WERI-Rb-1 (cell line): ENCODE results near the gene WDR38.
A peak's percentile ranks its signal among the peaks of the same experiment; 100 is the strongest.

Experiments
- DNase-seq: peaks from one replicate; pipeline ENCODE4 v3.0.0-alpha.2; 2020
- H3K27ac ChIP-seq: fragments of 250-450 bp; sonication (Bioruptor Pico); 2 replicates; pipeline ENCODE4 v1.5.1; 2020; ENCODE audit warnings: mild to moderate bottlenecking, moderate library complexity
- H3K27me3 ChIP-seq: fragments of 250-450 bp; sonication (Bioruptor Pico); 2 replicates; pipeline ENCODE4 v1.5.1; 2021; ENCODE audit warnings: mild to moderate bottlenecking, low read depth, moderate library complexity; ENCODE audit not compliant: insufficient read depth, severe bottlenecking
- H3K36me3 ChIP-seq: fragments of 250-450 bp; sonication (Bioruptor Pico); 2 replicates; pipeline ENCODE4 v1.5.1; 2020; ENCODE audit warnings: mild to moderate bottlenecking, moderate library complexity
- H3K4me3 ChIP-seq: 2 replicates; pipeline ENCODE4 v1.5.1; 2011; ENCODE audit warnings: low read depth, mild to moderate bottlenecking, control low read depth, low read length
- H3K9me3 ChIP-seq: fragments of 250-450 bp; sonication (Bioruptor Pico); 2 replicates; pipeline ENCODE4 v1.5.1; 2021; ENCODE audit warnings: mild to moderate bottlenecking, moderate library complexity; ENCODE audit not compliant: severe bottlenecking
- TF ChIP-seq, protein P1 (sequence below): IDR thresholded peaks from 2 replicates; pipeline ENCODE4 v1.5.1; 2011; ENCODE audit warnings: low read depth, mild to moderate bottlenecking, control low read depth, inconsistent platforms, low read length

WDR38 gene

DNA sequence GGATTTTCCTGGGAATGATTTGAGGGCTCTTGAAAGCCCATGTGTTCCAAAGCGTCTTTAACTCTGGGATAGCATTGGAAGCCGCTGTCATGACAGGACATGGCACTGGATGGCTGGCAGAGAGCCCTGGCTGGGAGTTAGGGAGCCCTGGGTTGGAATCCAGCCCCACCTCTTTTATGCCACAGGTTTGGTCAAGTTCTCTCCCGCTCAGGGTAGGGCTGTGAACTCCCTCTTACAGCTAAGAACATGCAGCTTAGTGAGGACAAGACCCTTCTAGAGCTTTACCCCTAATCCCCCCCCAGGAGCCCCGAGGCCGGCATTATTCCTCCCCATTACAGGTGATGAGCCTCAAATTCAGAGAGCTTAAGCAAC is 39.1 kb upstream of the WDR38 start:
- Histone ChIP-seq H3K36me3 (peaks cover 18% of the 10 kb centered on the region), H3K9me3 (no peaks in the 10 kb centered on the region), H3K4me3 (no peak overlapping the region), H3K27me3 (no peaks in the 10 kb centered on the region), H3K27ac (peak overlapping the region; percentile 93)
- TF ChIP-seq, protein P1, sequence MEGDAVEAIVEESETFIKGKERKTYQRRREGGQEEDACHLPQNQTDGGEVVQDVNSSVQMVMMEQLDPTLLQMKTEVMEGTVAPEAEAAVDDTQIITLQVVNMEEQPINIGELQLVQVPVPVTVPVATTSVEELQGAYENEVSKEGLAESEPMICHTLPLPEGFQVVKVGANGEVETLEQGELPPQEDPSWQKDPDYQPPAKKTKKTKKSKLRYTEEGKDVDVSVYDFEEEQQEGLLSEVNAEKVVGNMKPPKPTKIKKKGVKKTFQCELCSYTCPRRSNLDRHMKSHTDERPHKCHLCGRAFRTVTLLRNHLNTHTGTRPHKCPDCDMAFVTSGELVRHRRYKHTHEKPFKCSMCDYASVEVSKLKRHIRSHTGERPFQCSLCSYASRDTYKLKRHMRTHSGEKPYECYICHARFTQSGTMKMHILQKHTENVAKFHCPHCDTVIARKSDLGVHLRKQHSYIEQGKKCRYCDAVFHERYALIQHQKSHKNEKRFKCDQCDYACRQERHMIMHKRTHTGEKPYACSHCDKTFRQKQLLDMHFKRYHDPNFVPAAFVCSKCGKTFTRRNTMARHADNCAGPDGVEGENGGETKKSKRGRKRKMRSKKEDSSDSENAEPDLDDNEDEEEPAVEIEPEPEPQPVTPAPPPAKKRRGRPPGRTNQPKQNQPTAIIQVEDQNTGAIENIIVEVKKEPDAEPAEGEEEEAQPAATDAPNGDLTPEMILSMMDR = no peak
- peak; percentile 86 for DNase-seq

DNA sequence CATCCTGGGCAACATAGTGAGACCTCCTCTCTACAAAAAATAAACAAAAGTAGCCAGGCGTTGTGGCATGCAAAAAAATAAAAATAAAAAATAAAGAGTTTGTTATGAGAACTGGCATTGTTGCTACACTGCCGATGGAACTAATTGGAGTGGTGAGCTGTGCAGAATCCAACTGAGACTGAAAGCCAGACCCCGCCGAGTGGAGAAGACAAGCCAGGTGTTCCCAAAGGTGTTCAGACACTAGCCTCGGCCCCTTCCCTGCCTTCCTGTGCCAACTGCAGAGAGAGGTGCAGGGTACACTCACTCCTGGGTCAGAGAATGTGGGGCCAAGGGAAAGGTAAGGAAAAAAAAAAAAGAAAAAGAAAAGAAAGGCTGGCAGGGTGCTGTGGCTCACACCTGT is 37.7 kb upstream of the WDR38 start:
- Histone ChIP-seq H3K27ac (peak overlapping the region; percentile 93), H3K36me3 (peaks cover 5% of the 10 kb centered on the region), H3K27me3 (no peaks in the 10 kb centered on the region), H3K4me3 (no peak overlapping the region), H3K9me3 (no peaks in the 10 kb centered on the region)
- TF ChIP-seq, protein P1 = no peak
- DNase-seq = no peak

DNA sequence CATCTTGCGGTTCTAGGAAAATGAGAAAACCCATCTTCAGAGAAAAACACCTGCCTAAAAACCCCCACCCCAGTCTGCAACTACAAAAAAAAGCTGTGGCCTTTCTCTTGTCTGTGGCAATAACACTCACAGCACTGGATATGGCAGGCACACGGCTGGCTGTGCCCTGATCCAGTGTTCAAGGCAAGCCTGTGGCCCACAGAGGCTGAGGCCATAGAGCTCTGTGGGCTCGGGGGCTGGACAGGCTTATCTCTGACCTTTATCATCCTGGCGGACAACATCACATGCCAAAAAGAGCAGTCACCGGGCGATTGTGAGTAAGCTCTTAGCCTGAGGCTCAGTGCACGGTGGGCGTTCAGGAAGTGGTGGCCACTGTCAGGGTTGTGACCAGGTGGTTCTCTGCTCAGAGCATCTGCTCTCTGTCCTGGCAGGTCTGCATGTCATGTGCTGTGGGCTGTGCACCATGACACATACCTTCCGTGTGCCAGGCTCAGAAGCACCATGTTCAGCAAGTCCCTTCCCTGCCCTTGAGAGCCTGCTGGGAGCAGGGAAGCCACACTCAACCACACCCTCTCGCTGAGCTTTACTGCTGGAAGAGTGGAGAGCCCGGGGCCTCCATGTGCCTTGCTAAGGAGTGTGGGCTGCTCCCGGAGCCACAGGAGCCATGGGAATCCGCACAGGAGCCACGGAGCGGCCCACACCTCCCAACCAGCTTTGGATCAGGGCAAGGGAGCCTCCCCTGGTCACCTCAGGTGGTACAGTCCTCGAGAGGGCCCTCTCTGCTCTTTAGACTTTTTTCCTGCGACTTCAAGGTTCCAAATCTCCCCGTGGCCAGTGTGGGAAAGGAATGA is 34.6 kb upstream of the WDR38 start:
- Histone ChIP-seq H3K27ac (peak overlapping the region; percentile 88), H3K4me3 (no peak overlapping the region)

DNA sequence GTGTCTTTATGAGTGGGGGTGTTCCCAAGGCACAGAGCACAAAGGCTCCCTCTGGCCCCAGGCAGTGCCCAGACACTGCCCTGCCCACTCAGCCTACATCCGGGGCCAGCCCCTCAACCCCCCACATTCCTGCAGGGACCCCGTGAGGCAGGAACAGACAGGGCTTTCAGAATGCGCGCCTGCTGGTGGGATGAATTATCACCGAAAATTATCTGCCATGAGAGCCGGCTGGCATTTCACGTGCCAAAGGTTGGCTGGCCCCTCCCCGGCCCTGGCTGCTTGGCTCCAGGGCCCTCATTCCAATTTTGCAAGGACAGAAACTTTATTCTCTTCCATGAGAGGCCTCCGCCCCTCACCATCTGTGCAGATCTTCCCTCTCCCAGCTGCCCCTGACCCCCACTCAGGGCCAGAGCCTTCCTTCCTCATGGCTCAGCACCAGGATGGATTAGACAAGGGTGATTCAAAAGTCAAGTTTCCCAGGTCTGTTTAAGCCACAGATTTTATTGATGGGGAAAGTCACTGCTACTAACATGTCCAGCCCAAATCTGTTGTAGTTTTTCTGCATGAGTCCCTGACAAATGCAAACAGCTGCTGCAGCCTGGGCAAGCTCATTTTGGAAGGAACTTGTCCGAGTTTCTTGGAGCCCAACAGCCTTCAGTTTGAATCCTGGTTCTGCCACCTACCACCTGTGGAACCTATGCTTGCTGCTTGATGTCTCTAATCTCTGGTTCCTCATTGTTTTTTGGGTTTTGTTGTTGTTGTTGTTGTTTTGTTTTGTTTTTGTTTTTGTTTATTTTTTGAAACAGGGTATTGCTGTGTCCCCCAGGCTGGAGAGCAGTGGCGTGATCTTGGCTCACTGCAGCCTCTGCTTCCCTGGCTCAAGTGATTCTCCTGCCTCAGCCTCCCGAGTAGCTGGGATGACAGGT is 32.3 kb upstream of the WDR38 start:
- Histone ChIP-seq H3K4me3 (no peak overlapping the region), H3K9me3 (no peaks in the 10 kb centered on the region), H3K36me3 (no peaks in the 10 kb centered on the region), H3K27ac (peak overlapping the region; percentile 88), H3K27me3 (no peaks in the 10 kb centered on the region)
- TF ChIP-seq, protein P1 = no peak
- DNase-seq = peak; percentile 90

More for the DNA sequence above, 34.6 kb upstream of the WDR38 start:
- peak; percentile 84 for DNase-seq
- Histone ChIP-seq H3K36me3 (no peaks in the 10 kb centered on the region), H3K9me3 (no peaks in the 10 kb centered on the region), H3K27me3 (no peaks in the 10 kb centered on the region)
- TF ChIP-seq, protein P1 = peak; percentile 34

DNA sequence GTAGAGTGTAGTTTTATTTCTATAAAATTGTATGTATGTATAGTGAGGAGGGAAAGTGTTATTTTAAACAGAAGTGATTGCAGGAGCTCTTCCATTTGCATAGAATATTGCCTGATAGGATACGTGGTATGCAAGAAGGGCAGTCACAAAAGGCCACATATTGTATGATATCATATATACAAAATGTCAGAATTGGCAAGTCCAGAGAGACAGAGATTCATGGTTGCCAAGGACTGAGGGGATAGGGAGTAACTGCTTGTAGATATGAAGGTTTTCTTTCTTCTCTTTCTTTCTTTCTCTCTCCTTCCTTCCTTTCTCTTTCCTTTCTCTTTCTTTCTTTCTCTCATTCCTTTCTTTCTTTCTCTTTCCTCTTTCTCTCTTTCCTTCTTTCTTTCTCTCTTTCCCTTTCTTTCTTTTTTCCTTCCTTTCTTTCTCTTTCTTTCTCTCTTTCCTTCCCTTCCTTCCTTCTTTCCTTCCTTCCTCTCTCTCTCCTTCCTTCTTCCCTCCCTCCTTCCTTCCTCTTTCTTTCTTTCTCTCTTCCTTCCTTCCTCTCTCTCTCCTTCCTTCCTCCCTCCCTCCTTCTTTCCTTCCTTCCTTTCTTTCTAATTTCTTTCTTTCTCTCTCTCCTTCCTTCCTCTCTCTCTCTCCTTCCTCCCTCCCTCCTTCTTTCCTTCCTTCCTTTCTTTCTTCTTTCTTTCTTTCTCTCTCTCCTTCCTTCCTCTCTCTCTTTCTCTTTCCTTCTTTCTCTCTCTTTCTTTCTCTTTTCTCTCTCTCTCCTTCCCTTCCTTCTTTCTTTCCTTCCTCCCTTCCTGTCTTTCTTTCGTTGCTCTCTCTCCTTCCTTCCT is 24.5 kb upstream of the WDR38 start:
- TF ChIP-seq, protein P1 = no peak

More for the DNA sequence above, 24.5 kb upstream of the WDR38 start:
- peaks cover 15% of the 10 kb centered on the region for H3K9me3 ChIP-seq
- no peak for DNase-seq
- no peak overlapping the region for H3K4me3 ChIP-seq
- no peaks in the 10 kb centered on the region for H3K27me3 ChIP-seq
- H3K27ac ChIP-seq = no peak overlapping the region
- no peaks in the 10 kb centered on the region for H3K36me3 ChIP-seq
